ENCODE data around the gene DMD. TPM values are rescaled to one million over a fixed set of nuclear protein-coding genes. Genes with fewer than 3 reads are reported as not detected.

The DMD gene
- total RNA-seq, 1 donor from 2014 or later, result 22.9 TPM

GRCh38 chrX:31212856-31213748 lies 1998.2 kb downstream of the DMD start:
- intact Hi-C loops (cut with micrococcal nuclease), result no loop called here
- H3K27me3 Mint-ChIP-seq, result no peaks in the 10 kb centered on the region
- no peak overlapping the region for H3K4me3 Mint-ChIP-seq
- H3K27ac Mint-ChIP-seq, result no peak overlapping the region
- H3K9me3 Mint-ChIP-seq, result no peaks in the 10 kb centered on the region
- no peak for ATAC-seq (ENCODE audit: low read depth)
- TF ChIP-seq CTCF (IDR thresholded peaks at IDR 0.05), result no peak
- ChIA-PET CTCF (interaction anchor here (0.7 to 7.6 kb wide), 17 partner anchors 8 to 477 kb away, joined by 3 to 86 read pairs (median 4); no protein-coding TSS in a partner anchor), POLR2A (interaction anchor here (0.6 to 1.0 kb wide), 2 partner anchors 36 to 493 kb away, joined by 3 to 6 read pairs; no protein-coding TSS in a partner anchor)
- no peak for DNase-seq
- H3K36me3 Mint-ChIP-seq (ENCODE audit: low read depth), result peaks cover 3% of the 10 kb centered on the region
- H3K4me1 Mint-ChIP-seq, result peaks cover 8% of the 10 kb centered on the region

- TF ChIP-seq CTCF (IDR thresholded peaks at IDR 0.05), result no peak
- intact Hi-C loops (cut with micrococcal nuclease), result no loop called here
- H3K9me3 Mint-ChIP-seq, result no peaks in the 10 kb centered on the region
- DNase-seq, result no peak
- no peaks in the 10 kb centered on the region for H3K27me3 Mint-ChIP-seq
- ChIA-PET POLR2A (no interaction called here), CTCF (no interaction called here)
- ATAC-seq (ENCODE audit: low read depth), result no peak
- H3K27ac Mint-ChIP-seq, result no peak overlapping the region
- no peaks in the 10 kb centered on the region for H3K4me1 Mint-ChIP-seq
- peaks cover 11% of the 10 kb centered on the region for H3K36me3 Mint-ChIP-seq (ENCODE audit: low read depth)
- H3K4me3 Mint-ChIP-seq, result no peak overlapping the region
Observed at GRCh38 chrX:31209005-31209628, 2002.2 kb downstream of the DMD start.

GRCh38 chrX:31201503-31201902 lies 2009.8 kb downstream of the DMD start:
- Mint-ChIP-seq H3K36me3 (ENCODE audit: low read depth) (peaks cover 25% of the 10 kb centered on the region), H3K27me3 (no peaks in the 10 kb centered on the region), H3K4me1 (no peaks in the 10 kb centered on the region), H3K27ac (no peak overlapping the region), H3K9me3 (no peaks in the 10 kb centered on the region), H3K4me3 (no peak overlapping the region)
- TF ChIP-seq CTCF (IDR thresholded peaks at IDR 0.05), result no peak
- POLR2A ChIA-PET, result no interaction called here
- CTCF ChIA-PET, result no interaction called here
- ATAC-seq (ENCODE audit: low read depth) (no peak), DNase-seq (no peak)
- intact Hi-C loops (cut with micrococcal nuclease), result no loop called here

- ChIA-PET CTCF (no interaction called here), POLR2A (no interaction called here)
- no peaks in the 10 kb centered on the region for H3K4me1 Mint-ChIP-seq
- TF ChIP-seq CTCF (IDR thresholded peaks at IDR 0.05), result no peak
- H3K36me3 Mint-ChIP-seq (ENCODE audit: low read depth), result peaks cover 22% of the 10 kb centered on the region
- H3K27me3 Mint-ChIP-seq, result no peaks in the 10 kb centered on the region
- no peaks in the 10 kb centered on the region for H3K9me3 Mint-ChIP-seq
- DNase-seq, result no peak
- H3K27ac Mint-ChIP-seq, result no peak overlapping the region
- intact Hi-C loops (cut with micrococcal nuclease), result no loop called here
- no peak for ATAC-seq (ENCODE audit: low read depth)
- H3K4me3 Mint-ChIP-seq, result no peak overlapping the region
Observed at GRCh38 chrX:31200430-31200829, 2010.9 kb downstream of the DMD start.

GRCh38 chrX:31199840-31200114 lies 2011.6 kb downstream of the DMD start:
- Mint-ChIP-seq H3K36me3 (ENCODE audit: low read depth) (peaks cover 22% of the 10 kb centered on the region), H3K9me3 (no peaks in the 10 kb centered on the region), H3K27ac (no peak overlapping the region), H3K4me1 (no peaks in the 10 kb centered on the region), H3K27me3 (no peaks in the 10 kb centered on the region), H3K4me3 (no peak overlapping the region)
- no peak for TF ChIP-seq CTCF (IDR thresholded peaks at IDR 0.05)
- ChIA-PET POLR2A (no interaction called here), CTCF (no interaction called here)
- no peak for DNase-seq
- no peak for ATAC-seq (ENCODE audit: low read depth)
- intact Hi-C loops (cut with micrococcal nuclease), result no loop called here
